HG03354 (cell line): Measurements from ENCODE around the gene SLC35D1.

ENCODE experiments used
- ATAC-seq: cut with Tn5 transposase; IDR thresholded peaks from one replicate; pipeline ENCODE4 v1.9.1; 2021; ENCODE audit warnings: mild to moderate bottlenecking; ENCODE audit not compliant: unreplicated experiment, poor library complexity, severe bottlenecking

Gene SLC35D1

GRCh38 chr1:67052741-67053534 lies 1.0 kb downstream of the SLC35D1 start:
- ATAC-seq = no peak

- no peak for ATAC-seq
These were observed 2.8 kb downstream of the SLC35D1 start for GRCh38 chr1:67051196-67051595.

- no peak for ATAC-seq
These were observed 9.2 kb downstream of the SLC35D1 start for GRCh38 chr1:67044631-67045270.

- ATAC-seq = no peak
These were observed 10.6 kb downstream of the SLC35D1 start for GRCh38 chr1:67043366-67043765.

GRCh38 chr1:67041841-67042503 lies 12.0 kb downstream of the SLC35D1 start:
- no peak for ATAC-seq

- no peak for ATAC-seq
These were observed 13.5 kb downstream of the SLC35D1 start for GRCh38 chr1:67040405-67040804.

GRCh38 chr1:67031859-67032247 lies 22.1 kb downstream of the SLC35D1 start:
- ATAC-seq = no peak

- no peak for ATAC-seq
These were observed 22.7 kb downstream of the SLC35D1 start for GRCh38 chr1:67031121-67031858.

GRCh38 chr1:67029472-67029871 lies 24.5 kb downstream of the SLC35D1 start:
- ATAC-seq = no peak

- no peak for ATAC-seq
These were observed 33.2 kb downstream of the SLC35D1 start for GRCh38 chr1:67020765-67021164.

GRCh38 chr1:67020304-67020703 lies 33.6 kb downstream of the SLC35D1 start:
- no peak for ATAC-seq

GRCh38 chr1:67019600-67020136 lies 34.3 kb downstream of the SLC35D1 start:
- ATAC-seq = no peak

GRCh38 chr1:67019121-67019520 lies 34.8 kb downstream of the SLC35D1 start:
- ATAC-seq = no peak

GRCh38 chr1:67018574-67018973 lies 35.4 kb downstream of the SLC35D1 start:
- no peak for ATAC-seq

- ATAC-seq = peak; percentile 55
These were observed 40.4 kb downstream of the SLC35D1 start for GRCh38 chr1:67013573-67013972.

GRCh38 chr1:67009792-67010191 lies 44.2 kb downstream of the SLC35D1 start:
- ATAC-seq = no peak

- no peak for ATAC-seq
These were observed 48.9 kb downstream of the SLC35D1 start for GRCh38 chr1:67005068-67005467.

GRCh38 chr1:67004176-67004575 lies 49.8 kb downstream of the SLC35D1 start:
- no peak for ATAC-seq

GRCh38 chr1:67001682-67002425 lies 52.1 kb downstream of the SLC35D1 start:
- ATAC-seq = no peak
